ENCODE data around the gene RNASEH2B. TPM values are rescaled to one million over a fixed set of nuclear protein-coding genes. Genes with fewer than 3 reads are reported as not detected.

Gene RNASEH2B
- total and polyA plus RNA-seq, 2 experiments from 2014 or later = 22.3 to 30.9 TPM

GRCh38 chr13:50887151-50887550, 22.4 kb upstream of the RNASEH2B start:
- H3K79me2 ChIP-seq = no peaks in the 10 kb centered on the region
- no peak for TF ChIP-seq EZH2phosphoT487 (IDR thresholded peaks at IDR 0.05; ENCODE audit: low read depth, severe bottlenecking, unreplicated experiment)
- TF ChIP-seq CTCF (IDR thresholded peaks at IDR 0.05; ENCODE audit: poor library complexity) = no peak
- TF ChIP-seq EZH2 (IDR thresholded peaks at IDR 0.05; ENCODE audit: borderline replicate concordance) = no peak
- WGBS (ENCODE audit: low lambda C conversion rate, missing lambda C conversion rate) = 94% methylated on average over 7 of the region's 7 CpGs
- no peaks in the 10 kb centered on the region for H3K36me3 ChIP-seq (replicated peaks; ENCODE audit: insufficient read depth, low read depth)
- no peaks in the 10 kb centered on the region for H3K9me3 ChIP-seq (ENCODE audit: low read depth)
- H2AFZ ChIP-seq = no peak overlapping the region
- no peak overlapping the region for H3K27ac ChIP-seq
- DNase-seq (ENCODE audit: low spot score) = no peak
- H3K4me3 ChIP-seq = no peak overlapping the region
- H3K9me2 ChIP-seq (replicated peaks; ENCODE audit: insufficient read depth) = no peaks in the 10 kb centered on the region
- H3K27me3 ChIP-seq = no peaks in the 10 kb centered on the region
- no peaks in the 10 kb centered on the region for H3K4me1 ChIP-seq (ENCODE audit: insufficient read depth)
- no peaks in the 10 kb centered on the region for H4K20me1 ChIP-seq (ENCODE audit: insufficient read depth, poor library complexity, severe bottlenecking)
- H3K4me2 ChIP-seq = no peak overlapping the region

- no peaks in the 10 kb centered on the region for H3K9me2 ChIP-seq (replicated peaks; ENCODE audit: insufficient read depth)
- H4K20me1 ChIP-seq (ENCODE audit: insufficient read depth, poor library complexity, severe bottlenecking) = no peaks in the 10 kb centered on the region
- 100% methylated on average over 1 of the region's 1 CpG for WGBS (ENCODE audit: low lambda C conversion rate, missing lambda C conversion rate)
- no peak overlapping the region for H2AFZ ChIP-seq
- no peaks in the 10 kb centered on the region for H3K4me1 ChIP-seq (ENCODE audit: insufficient read depth)
- TF ChIP-seq CTCF (IDR thresholded peaks at IDR 0.05; ENCODE audit: poor library complexity) (no peak), EZH2phosphoT487 (IDR thresholded peaks at IDR 0.05; ENCODE audit: low read depth, severe bottlenecking, unreplicated experiment) (no peak), EZH2 (IDR thresholded peaks at IDR 0.05; ENCODE audit: borderline replicate concordance) (no peak)
- no peak overlapping the region for H3K4me3 ChIP-seq
- H3K27ac ChIP-seq = no peak overlapping the region
- DNase-seq (ENCODE audit: low spot score) = no peak
- H3K4me2 ChIP-seq = no peak overlapping the region
- H3K36me3 ChIP-seq (replicated peaks; ENCODE audit: insufficient read depth, low read depth) = no peaks in the 10 kb centered on the region
- H3K9me3 ChIP-seq (ENCODE audit: low read depth) = no peaks in the 10 kb centered on the region
- no peaks in the 10 kb centered on the region for H3K79me2 ChIP-seq
- no peaks in the 10 kb centered on the region for H3K27me3 ChIP-seq
These were observed 21.2 kb upstream of the RNASEH2B start for GRCh38 chr13:50888362-50888761.

- no peaks in the 10 kb centered on the region for H3K9me3 ChIP-seq (ENCODE audit: low read depth)
- no peak overlapping the region for H3K27ac ChIP-seq
- DNase-seq (ENCODE audit: low spot score) = no peak
- H3K4me1 ChIP-seq (ENCODE audit: insufficient read depth) = peaks cover 2% of the 10 kb centered on the region
- 83% methylated on average over 1 of the region's 1 CpG for WGBS (ENCODE audit: low lambda C conversion rate, missing lambda C conversion rate)
- no peaks in the 10 kb centered on the region for H3K27me3 ChIP-seq
- no peaks in the 10 kb centered on the region for H3K36me3 ChIP-seq (replicated peaks; ENCODE audit: insufficient read depth, low read depth)
- H2AFZ ChIP-seq = no peak overlapping the region
- no peaks in the 10 kb centered on the region for H4K20me1 ChIP-seq (ENCODE audit: insufficient read depth, poor library complexity, severe bottlenecking)
- H3K4me2 ChIP-seq = no peak overlapping the region
- H3K79me2 ChIP-seq = no peaks in the 10 kb centered on the region
- no peak for TF ChIP-seq EZH2 (IDR thresholded peaks at IDR 0.05; ENCODE audit: borderline replicate concordance)
- TF ChIP-seq EZH2phosphoT487 (IDR thresholded peaks at IDR 0.05; ENCODE audit: low read depth, severe bottlenecking, unreplicated experiment) = no peak
- TF ChIP-seq CTCF (IDR thresholded peaks at IDR 0.05; ENCODE audit: poor library complexity) = no peak
- no peak overlapping the region for H3K4me3 ChIP-seq
- H3K9me2 ChIP-seq (replicated peaks; ENCODE audit: insufficient read depth) = no peaks in the 10 kb centered on the region
These were observed 20.3 kb upstream of the RNASEH2B start for GRCh38 chr13:50889317-50889716.

GRCh38 chr13:50891206-50891605, 18.4 kb upstream of the RNASEH2B start:
- Histone ChIP-seq H3K4me2 (no peak overlapping the region), H3K79me2 (no peaks in the 10 kb centered on the region), H3K36me3 (replicated peaks; ENCODE audit: insufficient read depth, low read depth) (no peaks in the 10 kb centered on the region), H3K27me3 (no peaks in the 10 kb centered on the region), H3K9me2 (replicated peaks; ENCODE audit: insufficient read depth) (no peaks in the 10 kb centered on the region), H3K9me3 (ENCODE audit: low read depth) (no peaks in the 10 kb centered on the region), H3K4me1 (ENCODE audit: insufficient read depth) (peaks cover 7% of the 10 kb centered on the region), H3K27ac (no peak overlapping the region), H4K20me1 (ENCODE audit: insufficient read depth, poor library complexity, severe bottlenecking) (no peaks in the 10 kb centered on the region), H3K4me3 (no peak overlapping the region), H2AFZ (no peak overlapping the region)
- TF ChIP-seq EZH2phosphoT487 (IDR thresholded peaks at IDR 0.05; ENCODE audit: low read depth, severe bottlenecking, unreplicated experiment) (no peak), EZH2 (IDR thresholded peaks at IDR 0.05; ENCODE audit: borderline replicate concordance) (no peak), CTCF (IDR thresholded peaks at IDR 0.05; ENCODE audit: poor library complexity) (no peak)
- DNase-seq (ENCODE audit: low spot score) = no peak
